ENCODE data around the gene RAPH1. TPM values are rescaled to one million over a fixed set of nuclear protein-coding genes. Genes with fewer than 3 reads are reported as not detected.

Gene RAPH1
- total and polyA plus RNA-seq, 2 experiments from 2014 or later, result 38.8 to 83.9 TPM

DNA sequence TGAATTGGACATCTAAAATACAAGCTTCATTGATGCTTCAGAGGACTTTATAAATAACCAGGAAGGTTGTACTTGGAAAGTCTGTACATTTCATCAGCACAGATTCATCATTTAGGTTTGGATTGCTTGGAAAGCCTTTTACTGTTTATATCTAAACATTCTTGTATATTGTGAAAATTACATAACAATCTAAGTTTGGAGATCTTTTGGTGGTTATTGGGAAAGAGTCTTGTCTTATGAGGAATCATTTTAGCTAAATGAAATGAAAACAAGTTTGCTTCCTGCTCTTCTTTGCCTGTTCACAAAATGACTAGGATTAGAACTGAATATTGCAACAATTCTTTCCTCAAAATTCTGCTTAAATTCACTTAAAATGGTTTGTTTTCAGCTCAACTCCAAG lies 127.6 kb downstream of the RAPH1 start:
- H3K4me1 ChIP-seq (ENCODE audit: insufficient read depth), result peaks cover 39% of the 10 kb centered on the region
- H3K9me2 ChIP-seq (ENCODE audit: insufficient read depth), result no peaks in the 10 kb centered on the region
- no peak for TF ChIP-seq EZH2phosphoT487 (IDR thresholded peaks at IDR 0.05; ENCODE audit: insufficient read depth, low read depth)
- 0 out of 2 replicates have a peak, but pooled peaks cover 7% of the 10 kb centered on the region for H3K79me2 ChIP-seq (ENCODE audit: insufficient read depth)
- H3K9ac ChIP-seq, result no peak overlapping the region
- H2AFZ ChIP-seq, result no peak overlapping the region
- no peak overlapping the region for H3K27ac ChIP-seq
- H3K9me3 ChIP-seq (ENCODE audit: low read depth), result no peaks in the 10 kb centered on the region
- no peaks in the 10 kb centered on the region for H4K20me1 ChIP-seq (ENCODE audit: insufficient read depth)
- H3F3A ChIP-seq (ENCODE audit: insufficient read depth), result peaks cover 49% of the 10 kb centered on the region
- no peak overlapping the region for H3K4me3 ChIP-seq
- DNase-seq, result no peak
- H3K4me2 ChIP-seq (ENCODE audit: unreplicated experiment), result no peak overlapping the region
- no peaks in the 10 kb centered on the region for H3K27me3 ChIP-seq (replicated peaks; ENCODE audit: insufficient read depth)
- in situ Hi-C loops (cut with MboI), result no loop called here
- H3K36me3 ChIP-seq (ENCODE audit: low read depth), result peaks cover 30% of the 10 kb centered on the region

DNA sequence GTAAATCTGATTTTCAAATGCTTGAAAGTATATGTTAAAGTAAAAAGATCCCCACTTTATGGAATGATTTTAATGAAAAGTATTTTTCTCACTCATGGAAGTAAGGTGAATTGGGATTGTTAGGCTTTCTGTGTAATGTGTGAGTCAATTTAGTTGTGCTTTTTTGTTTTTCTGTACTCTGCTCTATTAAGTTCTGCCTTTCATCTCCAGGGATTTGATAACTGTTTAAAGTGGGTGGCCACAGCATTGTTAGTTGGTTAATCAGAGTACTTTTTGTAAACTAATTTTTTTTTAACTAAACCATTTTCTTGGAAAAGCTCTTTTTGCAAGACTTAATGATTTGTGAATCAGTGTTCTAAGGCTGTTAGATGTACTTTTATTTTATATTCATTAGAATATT lies 130.1 kb downstream of the RAPH1 start:
- in situ Hi-C loops (cut with MboI), result no loop called here
- peaks cover 64% of the 10 kb centered on the region for H3F3A ChIP-seq (ENCODE audit: insufficient read depth)
- H3K9me2 ChIP-seq (ENCODE audit: insufficient read depth), result no peaks in the 10 kb centered on the region
- no peaks in the 10 kb centered on the region for H4K20me1 ChIP-seq (ENCODE audit: insufficient read depth)
- peak; percentile 75 for DNase-seq
- no peak overlapping the region for H2AFZ ChIP-seq
- peak overlapping the region; percentile 54 for H3K27ac ChIP-seq
- no peaks in the 10 kb centered on the region for H3K9me3 ChIP-seq (ENCODE audit: low read depth)
- peaks cover 60% of the 10 kb centered on the region for H3K4me1 ChIP-seq (ENCODE audit: insufficient read depth)
- no peaks in the 10 kb centered on the region for H3K27me3 ChIP-seq (replicated peaks; ENCODE audit: insufficient read depth)
- H3K4me3 ChIP-seq, result 0 out of 2 replicates have a peak overlapping the region, but pooled peaks have one; percentile 2
- no peak overlapping the region for H3K9ac ChIP-seq
- 0 out of 2 replicates have a peak, but pooled peaks cover 7% of the 10 kb centered on the region for H3K79me2 ChIP-seq (ENCODE audit: insufficient read depth)
- H3K4me2 ChIP-seq (ENCODE audit: unreplicated experiment), result peak overlapping the region; percentile 21
- peaks cover 24% of the 10 kb centered on the region for H3K36me3 ChIP-seq (ENCODE audit: low read depth)
- TF ChIP-seq EZH2 (IDR thresholded peaks at IDR 0.05; ENCODE audit: insufficient read depth, poor library complexity, severe bottlenecking), result no peak
- TF ChIP-seq EZH2phosphoT487 (IDR thresholded peaks at IDR 0.05; ENCODE audit: insufficient read depth, low read depth), result no peak

DNA sequence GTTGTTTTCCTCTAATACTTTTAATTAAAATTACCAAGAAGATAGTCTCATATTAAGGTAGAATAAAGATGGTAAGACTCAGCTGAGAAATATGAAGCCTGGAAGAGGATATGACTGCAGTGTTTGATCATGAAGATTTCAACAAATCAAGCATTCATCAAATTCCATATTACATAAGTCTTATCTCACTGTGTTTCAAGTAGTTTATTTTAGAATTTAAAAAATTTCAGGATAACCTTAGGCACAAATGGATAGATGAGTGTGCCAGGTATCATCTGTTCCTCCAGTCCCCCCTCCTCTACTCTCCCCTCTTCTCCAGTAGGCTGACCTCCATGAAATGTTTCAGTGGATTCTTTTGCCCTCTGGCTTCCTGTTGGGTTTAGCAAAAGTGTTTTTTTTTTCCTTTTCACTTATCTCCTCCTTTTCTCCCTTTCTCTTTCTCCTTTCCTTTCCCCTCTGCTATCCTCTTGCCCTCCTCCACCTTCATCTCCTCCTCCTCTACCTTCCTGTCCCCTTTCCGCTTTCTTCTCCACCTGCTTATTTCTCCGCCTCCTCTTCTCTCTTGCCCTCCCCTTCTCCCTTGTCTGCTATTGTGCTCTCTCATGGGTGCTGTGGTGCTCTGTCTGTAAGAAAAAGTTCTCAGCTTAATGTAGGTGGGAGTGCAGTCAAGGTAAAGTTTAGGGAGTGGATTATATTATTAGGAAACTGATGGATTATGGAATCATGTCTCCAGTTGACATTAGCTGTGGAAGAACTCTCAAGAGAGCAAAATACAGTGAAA lies 134.1 kb downstream of the RAPH1 start:
- Histone ChIP-seq H3K9me3 (ENCODE audit: low read depth) (no peaks in the 10 kb centered on the region), H2AFZ (no peak overlapping the region), H3K4me1 (ENCODE audit: insufficient read depth) (peaks cover 58% of the 10 kb centered on the region), H3F3A (ENCODE audit: insufficient read depth) (peaks cover 60% of the 10 kb centered on the region), H3K79me2 (ENCODE audit: insufficient read depth) (peaks cover 12% of the 10 kb centered on the region; the same call in 1 of the 2 replicates), H3K27ac (peak overlapping the region; percentile 43), H3K9me2 (ENCODE audit: insufficient read depth) (no peaks in the 10 kb centered on the region), H4K20me1 (ENCODE audit: insufficient read depth) (no peaks in the 10 kb centered on the region), H3K36me3 (ENCODE audit: low read depth) (peaks cover 29% of the 10 kb centered on the region), H3K4me2 (ENCODE audit: unreplicated experiment) (peak overlapping the region; percentile 44), H3K27me3 (replicated peaks; ENCODE audit: insufficient read depth) (no peaks in the 10 kb centered on the region), H3K4me3 (no peak overlapping the region), H3K9ac (no peak overlapping the region)
- TF ChIP-seq EZH2phosphoT487 (IDR thresholded peaks at IDR 0.05; ENCODE audit: insufficient read depth, low read depth), result no peak
- 98 to 100% methylated on average over 2 of the region's 2 CpGs for WGBS, 2 experiments (ENCODE audit: low coverage in 1 of 2, low lambda C conversion rate in 2 of 2, missing lambda C conversion rate in 2 of 2)
- in situ Hi-C loops (cut with MboI), result no loop called here
- DNase-seq, result peak; percentile 28

DNA sequence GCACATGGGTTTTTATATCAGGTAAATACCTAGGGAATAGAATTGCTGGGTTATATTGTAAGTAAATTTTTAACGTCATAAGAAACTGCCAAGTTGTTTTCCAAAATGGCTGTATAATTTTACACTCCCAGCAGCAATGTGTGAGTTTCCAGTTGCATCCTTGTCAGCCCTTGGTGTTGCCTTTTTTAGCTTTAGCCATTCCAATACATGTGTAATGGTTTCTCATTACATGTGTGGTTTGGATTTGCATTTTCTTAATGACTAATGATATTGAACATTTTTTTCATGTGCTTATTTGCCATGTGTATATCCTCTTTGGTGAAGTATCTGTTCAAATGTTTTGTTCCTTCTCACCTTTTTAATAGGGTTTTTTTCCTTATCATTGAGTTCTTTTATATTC lies 136.1 kb downstream of the RAPH1 start:
- Histone ChIP-seq H3K9me2 (ENCODE audit: insufficient read depth) (no peaks in the 10 kb centered on the region), H3K4me1 (ENCODE audit: insufficient read depth) (peaks cover 39% of the 10 kb centered on the region), H3F3A (ENCODE audit: insufficient read depth) (peaks cover 50% of the 10 kb centered on the region), H2AFZ (no peak overlapping the region), H3K79me2 (ENCODE audit: insufficient read depth) (peaks cover 22% of the 10 kb centered on the region), H3K27ac (no peak overlapping the region), H4K20me1 (ENCODE audit: insufficient read depth) (no peaks in the 10 kb centered on the region), H3K36me3 (ENCODE audit: low read depth) (peaks cover 46% of the 10 kb centered on the region), H3K9ac (no peak overlapping the region), H3K4me2 (ENCODE audit: unreplicated experiment) (no peak overlapping the region), H3K27me3 (replicated peaks; ENCODE audit: insufficient read depth) (no peaks in the 10 kb centered on the region), H3K9me3 (ENCODE audit: low read depth) (no peaks in the 10 kb centered on the region), H3K4me3 (no peak overlapping the region)
- WGBS, 2 experiments (ENCODE audit: low coverage in 1 of 2, low lambda C conversion rate in 2 of 2, missing lambda C conversion rate in 2 of 2), result 94% methylated on average over 1 of the region's 1 CpG
- TF ChIP-seq EZH2 (IDR thresholded peaks at IDR 0.05; ENCODE audit: insufficient read depth, poor library complexity, severe bottlenecking) (no peak), EZH2phosphoT487 (IDR thresholded peaks at IDR 0.05; ENCODE audit: insufficient read depth, low read depth) (no peak)
- DNase-seq, result peak; percentile 36
- in situ Hi-C loops (cut with MboI), result no loop called here

DNA sequence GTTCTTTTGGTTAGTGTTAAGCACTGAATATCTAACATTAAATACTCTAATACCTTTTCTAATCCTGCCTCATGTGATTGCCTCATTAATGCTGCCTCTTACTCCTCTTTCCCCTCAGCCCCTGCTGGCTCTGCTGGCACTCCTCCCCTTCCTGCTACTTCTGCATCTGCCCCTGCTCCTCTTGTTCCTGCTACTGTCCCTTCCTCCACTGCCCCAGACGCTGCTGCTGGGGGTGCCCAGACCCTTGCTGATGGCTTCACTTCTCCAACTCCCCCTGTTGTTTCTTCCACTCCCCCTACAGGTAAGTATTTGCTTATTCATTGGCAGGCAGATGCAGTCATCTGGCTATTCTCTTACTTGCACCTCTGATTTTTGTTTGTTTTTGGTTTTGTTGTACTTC lies 138.4 kb downstream of the RAPH1 start:
- Histone ChIP-seq H3K4me2 (ENCODE audit: unreplicated experiment) (no peak overlapping the region), H3K4me3 (no peak overlapping the region), H3K27me3 (replicated peaks; ENCODE audit: insufficient read depth) (no peaks in the 10 kb centered on the region), H3K27ac (no peak overlapping the region), H2AFZ (no peak overlapping the region), H3K36me3 (ENCODE audit: low read depth) (peaks cover 41% of the 10 kb centered on the region), H3K9me2 (ENCODE audit: insufficient read depth) (no peaks in the 10 kb centered on the region), H4K20me1 (ENCODE audit: insufficient read depth) (no peaks in the 10 kb centered on the region), H3K9ac (no peak overlapping the region), H3K9me3 (ENCODE audit: low read depth) (no peaks in the 10 kb centered on the region), H3K79me2 (ENCODE audit: insufficient read depth) (peaks cover 28% of the 10 kb centered on the region), H3F3A (ENCODE audit: insufficient read depth) (peaks cover 29% of the 10 kb centered on the region), H3K4me1 (ENCODE audit: insufficient read depth) (peaks cover 17% of the 10 kb centered on the region)
- WGBS, 2 experiments (ENCODE audit: low coverage in 1 of 2, low lambda C conversion rate in 2 of 2, missing lambda C conversion rate in 2 of 2), result 8 to 17% methylated on average over 1 of the region's 1 CpG
- DNase-seq, result no peak
- TF ChIP-seq EZH2 (IDR thresholded peaks at IDR 0.05; ENCODE audit: insufficient read depth, poor library complexity, severe bottlenecking) (no peak), EZH2phosphoT487 (IDR thresholded peaks at IDR 0.05; ENCODE audit: insufficient read depth, low read depth) (no peak)
- in situ Hi-C loops (cut with MboI), result no loop called here

Data from GM23248 (cell line).